HepG2 (cell line): Measurements from ENCODE around the gene VSIR.

Experiments used
- ATM ChIP-seq: fragments of 450-650 bp; IDR thresholded peaks from 2 replicates; pipeline ENCODE4 v1.7.1; 2017; ENCODE audit warnings: mild to moderate bottlenecking, borderline replicate concordance
- NBN ChIP-seq: fragments of 450-650 bp; conservative IDR thresholded peaks from 2 replicates; pipeline ENCODE4 v1.6.1; 2017
- RNF2 ChIP-seq: fragments of 450-650 bp; conservative IDR thresholded peaks from 2 replicates; pipeline ENCODE4 v1.6.1; 2016; ENCODE audit warnings: low read depth
- SP1 ChIP-seq, 2 experiments: fragments of 450-650 bp in 1 of 2; sonication (generic) in 1 of 2; formaldehyde crosslinking in 1 of 2; IDR thresholded peaks; 2 replicates each; pipeline versions ENCODE4 v1.4.0 to v1.6.1; 2016 to 2020; ENCODE audit warnings: missing genetic modification reagents in 1 of 2
- SUZ12 ChIP-seq: fragments of 150-350 bp; IDR thresholded peaks from 2 replicates; pipeline ENCODE4 v1.6.1; 2014; ENCODE audit warnings: low read depth, low read length
- ZNF30 ChIP-seq: sonication (generic); formaldehyde crosslinking; IDR thresholded peaks from 2 replicates; pipeline ENCODE4 v1.5.0; 2020; ENCODE audit warnings: mild to moderate bottlenecking, missing genetic modification reagents
- TF ChIP-seq, protein P1 (sequence below): sonication (generic); formaldehyde crosslinking; IDR thresholded peaks from 2 replicates; pipeline ENCODE4 v1.5.0; 2020; ENCODE audit warnings: mild to moderate bottlenecking, missing genetic modification reagents, moderate library complexity

- TF ChIP-seq ATM (no peak), RNF2 (no peak), NBN (no peak), SUZ12 (no peak), SP1 (IDR thresholded peaks at IDR 0.05) (no peak), SP1 (CRISPR knock-in tag; IDR thresholded peaks at IDR 0.05) (no peak), ZNF30 (no peak)
- TF ChIP-seq, protein P1, sequence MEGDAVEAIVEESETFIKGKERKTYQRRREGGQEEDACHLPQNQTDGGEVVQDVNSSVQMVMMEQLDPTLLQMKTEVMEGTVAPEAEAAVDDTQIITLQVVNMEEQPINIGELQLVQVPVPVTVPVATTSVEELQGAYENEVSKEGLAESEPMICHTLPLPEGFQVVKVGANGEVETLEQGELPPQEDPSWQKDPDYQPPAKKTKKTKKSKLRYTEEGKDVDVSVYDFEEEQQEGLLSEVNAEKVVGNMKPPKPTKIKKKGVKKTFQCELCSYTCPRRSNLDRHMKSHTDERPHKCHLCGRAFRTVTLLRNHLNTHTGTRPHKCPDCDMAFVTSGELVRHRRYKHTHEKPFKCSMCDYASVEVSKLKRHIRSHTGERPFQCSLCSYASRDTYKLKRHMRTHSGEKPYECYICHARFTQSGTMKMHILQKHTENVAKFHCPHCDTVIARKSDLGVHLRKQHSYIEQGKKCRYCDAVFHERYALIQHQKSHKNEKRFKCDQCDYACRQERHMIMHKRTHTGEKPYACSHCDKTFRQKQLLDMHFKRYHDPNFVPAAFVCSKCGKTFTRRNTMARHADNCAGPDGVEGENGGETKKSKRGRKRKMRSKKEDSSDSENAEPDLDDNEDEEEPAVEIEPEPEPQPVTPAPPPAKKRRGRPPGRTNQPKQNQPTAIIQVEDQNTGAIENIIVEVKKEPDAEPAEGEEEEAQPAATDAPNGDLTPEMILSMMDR (CRISPR knock-in tag): no peak
Measured at GRCh38 chr10:71719464-71720201, 53.7 kb downstream of the VSIR start, which contains the start of gene C10orf105.
